Activated CD4-positive, alpha-beta T cell treated with anti-CD3 and anti-CD28 coated beads, Interleukin-2, Interleukin-4, amounts not matched to agents 100 ng/mL and 50 ng/mL, durations not matched to agents 16 hours and 8 hours (primary cell): ENCODE measurements around the gene ZBTB16.
A peak's percentile ranks its signal among the peaks of the same experiment; 100 is the strongest.

Experiments
- DNase-seq: peaks from one replicate; pipeline ENCODE4 v3.0.0-alpha.2; 2020; ENCODE audit warnings: low spot score

The ZBTB16 gene

GRCh38 chr11:114131461-114131864, 72.0 kb downstream of the ZBTB16 start:
- DNase-seq, result peak; percentile 47

- DNase-seq, result no peak
Observed at GRCh38 chr11:114132417-114132816, 72.9 kb downstream of the ZBTB16 start.

DNA sequence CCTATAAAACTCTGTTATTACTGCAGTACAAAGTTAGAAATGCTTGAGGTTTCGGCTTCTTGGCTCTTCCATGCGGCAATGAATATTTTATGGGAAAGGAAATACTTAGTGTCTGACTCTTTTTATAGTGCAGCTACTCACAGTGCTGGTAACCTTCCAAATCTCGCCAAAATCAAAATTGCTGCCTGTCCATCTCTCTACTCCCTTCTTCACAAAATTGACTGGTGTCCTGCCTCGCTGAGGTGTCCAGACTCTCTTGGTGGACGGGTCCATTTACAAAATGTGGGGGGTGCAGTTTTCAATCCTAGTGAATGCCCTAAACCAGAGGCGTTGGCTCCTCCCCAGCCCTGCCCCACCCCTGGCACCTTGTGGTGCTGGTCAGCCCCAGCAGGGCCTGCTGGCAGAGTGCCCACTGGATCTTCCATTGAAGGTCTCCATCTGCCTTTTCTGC, 73.5 kb downstream of the ZBTB16 start:
- no peak for DNase-seq

- DNase-seq, result no peak
Observed at GRCh38 chr11:114133548-114134329, 74.2 kb downstream of the ZBTB16 start.

DNA sequence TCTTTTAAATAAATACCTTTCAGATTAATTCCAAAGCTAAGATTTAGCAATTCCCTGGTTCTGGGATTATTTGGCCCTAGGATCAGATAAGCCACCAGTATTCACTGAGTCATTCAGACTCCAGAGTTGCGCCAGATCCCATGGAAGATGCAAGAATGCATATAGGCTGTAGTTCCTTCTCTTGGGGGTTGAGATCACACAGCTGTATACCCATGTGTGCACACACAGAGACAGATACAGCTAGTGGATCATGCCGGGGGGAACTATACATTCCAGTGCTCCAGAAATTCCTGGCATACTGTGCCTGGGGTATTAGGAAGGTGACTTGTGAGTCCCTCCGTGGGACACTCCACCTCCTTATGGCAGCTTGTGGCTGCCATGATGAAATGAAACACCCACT, 75.4 kb downstream of the ZBTB16 start:
- DNase-seq, result no peak

DNA sequence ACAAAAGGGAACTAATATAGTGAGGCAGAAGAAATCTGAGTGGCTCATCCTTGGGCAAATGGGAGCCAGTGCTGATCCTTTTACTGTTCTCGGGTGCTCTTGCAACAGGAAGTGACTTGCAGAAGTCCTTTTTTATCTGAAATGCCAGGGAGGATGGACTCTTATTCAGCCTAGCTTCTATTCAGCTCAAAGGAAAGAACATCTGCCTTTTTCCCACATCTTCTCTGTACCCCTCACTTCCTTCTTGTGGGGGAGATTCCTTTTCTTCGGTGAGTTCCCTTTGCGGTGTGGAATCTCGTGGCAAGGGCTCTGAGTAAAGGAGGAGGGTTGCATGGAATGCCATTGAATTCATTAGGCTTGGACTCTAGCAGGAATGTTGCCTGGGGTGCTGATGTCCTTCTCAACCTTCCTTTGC, 76.2 kb downstream of the ZBTB16 start:
- DNase-seq, result no peak

GRCh38 chr11:114136686-114137640, 77.5 kb downstream of the ZBTB16 start:
- no peak for DNase-seq

- no peak for DNase-seq
Observed at GRCh38 chr11:114137838-114138237, 78.3 kb downstream of the ZBTB16 start.

GRCh38 chr11:114138411-114138810, 78.9 kb downstream of the ZBTB16 start:
- DNase-seq, result no peak

DNA sequence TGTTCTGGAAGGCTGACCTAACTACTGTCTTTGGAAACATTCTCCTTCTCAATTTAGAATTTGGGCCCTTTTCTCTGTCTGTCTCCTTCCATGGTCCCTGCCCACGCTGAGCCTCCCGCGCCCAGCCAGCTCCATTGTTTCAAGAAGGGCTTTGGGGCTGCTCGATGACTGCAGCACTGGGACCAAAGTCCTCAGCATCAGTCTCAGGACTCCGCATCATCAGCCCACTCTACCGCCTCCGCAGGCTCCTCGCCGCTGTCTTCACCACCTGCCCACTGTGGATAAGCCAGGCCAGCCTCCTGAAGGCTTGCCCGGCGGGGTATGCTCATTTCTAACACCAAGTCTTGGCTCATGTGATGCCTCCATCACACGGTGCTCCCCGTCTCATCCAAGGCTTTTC, 81.3 kb downstream of the ZBTB16 start:
- DNase-seq, result no peak

DNA sequence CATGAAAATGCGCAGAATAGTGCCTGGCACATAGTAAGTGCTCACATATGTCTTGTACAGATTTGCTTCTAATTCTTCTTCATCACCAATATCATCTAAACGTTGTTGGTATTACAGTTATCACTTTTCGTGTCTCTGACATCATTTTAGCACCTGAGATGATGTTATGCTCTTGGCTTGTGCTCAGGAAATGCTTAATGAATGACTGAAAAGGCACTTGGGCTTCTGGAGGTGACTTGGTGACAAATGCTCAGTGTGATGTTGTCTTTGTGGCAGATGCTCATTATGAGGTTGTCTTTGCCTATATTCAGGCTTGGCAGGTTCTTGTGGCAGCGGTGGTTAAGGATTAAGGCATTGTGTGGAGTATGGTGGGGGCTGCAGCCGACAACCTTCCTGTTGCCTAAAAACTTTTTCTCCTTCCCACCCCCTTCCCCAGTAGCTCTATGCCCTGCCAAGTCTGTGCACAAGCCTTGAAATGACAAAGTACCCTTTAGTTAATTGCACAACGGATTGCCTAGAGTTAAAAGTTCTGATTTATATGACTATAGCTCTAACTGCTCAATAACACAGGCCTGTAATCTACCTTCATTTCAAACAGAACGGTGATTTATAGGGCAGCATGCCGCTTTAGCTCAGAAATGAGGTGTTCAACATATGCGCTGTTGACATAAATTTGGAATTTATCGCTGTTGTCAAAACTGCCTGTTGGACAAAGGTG, 82.5 kb downstream of the ZBTB16 start:
- DNase-seq, result no peak

- no peak for DNase-seq
Observed at GRCh38 chr11:114142707-114143106, 83.2 kb downstream of the ZBTB16 start.

DNA sequence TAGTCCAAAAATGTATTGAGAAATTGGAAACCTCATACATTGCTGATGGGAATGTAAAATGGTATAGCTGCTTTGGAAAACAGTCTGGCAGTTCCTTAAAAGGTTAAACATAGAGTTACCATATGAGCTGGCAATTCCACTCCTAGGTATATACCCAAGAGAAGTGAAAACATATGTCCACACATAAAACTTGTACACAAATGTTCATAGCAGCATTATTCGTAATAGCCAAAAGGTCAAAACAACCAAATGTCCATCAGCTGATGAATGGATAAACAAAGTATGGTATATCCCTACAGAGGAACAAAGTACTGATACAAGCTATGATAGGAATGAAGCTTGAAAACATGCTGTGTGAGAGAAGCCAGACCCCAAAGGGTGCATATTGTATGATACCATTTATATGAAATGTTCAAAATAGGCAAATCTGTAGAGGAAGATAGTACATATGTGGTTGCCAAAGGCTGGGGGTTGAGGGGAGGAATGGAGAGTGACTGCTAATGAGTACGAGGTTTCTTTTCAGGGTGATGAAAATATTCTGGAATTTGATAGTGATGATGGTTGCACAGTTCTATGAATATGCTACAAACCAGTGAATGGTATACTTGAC, 85.8 kb downstream of the ZBTB16 start:
- DNase-seq, result no peak

- no peak for DNase-seq
Observed at GRCh38 chr11:114147375-114148012, 88.0 kb downstream of the ZBTB16 start.

DNA sequence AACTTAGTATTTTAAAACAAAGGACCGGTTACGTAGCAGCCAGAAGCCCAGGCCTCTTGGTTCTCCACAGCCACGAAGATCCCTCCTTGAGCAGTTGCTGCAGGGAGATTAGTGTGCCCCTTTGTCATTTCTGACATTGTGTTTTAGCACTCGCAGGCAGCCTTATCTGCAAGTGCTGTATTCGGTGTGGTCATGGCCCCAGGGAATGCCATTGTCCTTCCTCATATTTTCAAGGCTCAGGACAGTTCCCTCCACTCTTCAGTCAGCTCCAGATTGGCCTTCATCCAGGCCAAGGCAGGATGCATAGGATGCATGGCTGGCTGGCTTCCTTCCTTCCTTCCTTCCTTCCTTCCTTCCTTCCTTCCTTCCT, 88.5 kb downstream of the ZBTB16 start:
- DNase-seq, result no peak

DNA sequence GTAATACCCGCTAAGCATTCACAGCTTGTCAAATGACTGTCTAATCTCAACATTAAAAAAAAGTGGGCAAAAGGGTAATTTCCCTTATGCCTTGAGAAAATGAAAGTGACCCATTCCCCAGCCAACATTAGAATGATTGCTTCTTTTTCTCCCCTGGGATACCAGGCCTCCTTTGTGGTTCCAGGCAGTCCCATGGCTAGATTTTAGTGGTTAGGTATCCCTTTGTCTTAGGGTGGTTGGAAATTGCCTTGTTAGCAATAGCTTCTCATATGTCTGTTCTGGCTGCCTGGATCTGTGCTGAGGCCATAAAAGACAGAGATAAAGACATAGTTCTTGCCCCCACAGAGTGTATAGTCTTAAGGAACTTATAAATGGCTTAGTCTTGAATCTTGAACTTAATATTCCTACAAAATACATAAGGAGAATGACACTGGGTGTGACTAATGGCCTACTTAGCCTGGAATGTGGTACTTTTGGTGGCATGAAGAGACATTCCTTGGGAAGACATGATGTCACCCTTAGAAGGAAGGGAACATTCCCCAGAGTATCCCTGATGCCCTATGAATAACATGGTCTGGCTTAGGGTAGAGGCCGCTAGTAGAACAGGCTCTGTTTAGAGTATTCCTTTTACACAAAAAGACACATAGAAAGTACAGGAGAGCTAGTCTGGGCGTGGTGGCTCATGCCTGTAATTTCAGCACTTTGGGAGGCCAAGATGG, 90.3 kb downstream of the ZBTB16 start:
- DNase-seq, result no peak

DNA sequence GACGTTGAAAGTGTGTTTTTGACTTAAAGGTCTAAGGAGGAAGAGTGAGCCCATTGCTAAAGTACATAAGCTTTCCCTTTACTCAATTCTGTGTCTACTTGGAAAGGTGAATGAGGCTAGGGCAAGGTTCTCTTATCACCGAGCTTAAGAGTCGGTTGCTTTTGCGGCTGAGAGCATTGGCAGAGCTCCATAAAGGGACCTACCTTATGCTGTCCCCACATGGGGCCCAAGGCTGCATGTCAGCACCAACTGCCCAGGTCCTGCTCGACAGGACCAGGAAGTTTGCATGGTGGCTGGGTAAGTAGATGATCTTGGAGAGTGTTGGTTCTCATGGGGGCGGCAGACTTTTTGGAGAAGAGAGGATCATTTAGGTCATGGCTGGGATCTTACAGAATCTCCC, 91.2 kb downstream of the ZBTB16 start:
- DNase-seq, result no peak

DNA sequence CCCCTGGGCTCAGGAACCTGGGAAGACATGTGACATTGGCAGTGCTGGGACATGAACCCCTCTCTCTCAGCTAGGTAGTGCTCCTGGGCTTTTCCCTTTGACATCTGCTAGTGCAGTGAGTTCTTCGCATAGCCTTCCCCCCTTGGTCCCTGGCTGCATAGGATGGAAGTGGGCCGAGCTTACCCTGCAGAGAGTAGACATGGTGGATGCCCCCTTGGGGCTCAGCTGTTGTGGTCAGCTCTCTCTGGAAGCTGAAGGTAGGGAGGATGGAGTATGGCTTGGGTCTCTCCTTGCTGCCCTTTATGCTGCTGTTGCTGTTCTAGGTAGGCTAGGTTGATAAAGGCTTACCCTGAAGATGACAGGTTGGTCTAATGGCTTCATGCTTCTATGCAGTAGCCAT, 92.1 kb downstream of the ZBTB16 start:
- DNase-seq, result no peak

- DNase-seq, result no peak
Observed at GRCh38 chr11:114152162-114152561, 92.7 kb downstream of the ZBTB16 start.

DNA sequence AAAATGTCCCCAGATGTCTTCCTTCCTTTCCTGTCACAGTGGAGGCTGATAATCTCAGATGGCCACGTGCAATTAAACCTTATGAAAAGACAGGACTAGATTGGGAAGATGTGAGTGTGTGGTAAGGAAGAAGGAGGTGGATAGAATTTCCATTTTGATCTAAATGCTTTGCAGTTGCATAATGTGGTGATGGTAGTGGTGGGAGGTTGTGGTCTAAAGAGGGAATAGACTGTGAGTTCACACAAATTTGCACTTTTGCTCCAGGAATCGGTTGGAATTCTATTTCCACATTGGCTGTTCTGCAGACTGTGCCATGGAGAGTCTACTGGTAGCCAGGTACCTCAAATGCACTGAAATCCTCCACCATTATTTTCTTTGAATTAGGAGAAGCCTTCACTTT, 93.3 kb downstream of the ZBTB16 start:
- no peak for DNase-seq

DNA sequence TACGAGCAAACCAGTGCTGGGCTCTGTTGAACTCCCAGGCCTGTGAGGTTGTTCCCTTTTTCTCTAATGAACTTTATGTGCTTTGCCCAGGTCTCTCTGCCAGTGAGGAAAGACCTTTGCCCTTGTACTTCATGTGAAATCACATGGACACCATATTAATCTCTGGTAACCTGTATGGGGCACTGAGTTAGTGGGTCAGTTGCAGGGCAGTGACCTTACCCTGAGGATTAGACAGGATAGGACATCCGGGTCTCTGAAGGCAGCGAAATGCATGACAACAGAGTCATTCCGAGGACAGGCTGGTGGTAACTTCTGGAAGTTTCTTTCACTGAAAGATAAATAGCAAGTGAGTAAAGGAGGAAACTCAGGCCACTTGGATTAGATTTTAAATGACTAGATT, 93.7 kb downstream of the ZBTB16 start:
- DNase-seq, result no peak
